HL-60/S4 treated with phorbol 12-myristate 13-acetate at 8.2 ng/mL for 4 days and 3 days (cell line): ENCODE results near the gene ERGIC1.
"Not testable (repeated sequence)": the region's sequence is repeated elsewhere in the genome, so short reads cannot be mapped to it uniquely, and the experiment has no call there.

Experiments used
- in situ Hi-C: fragments of 300-500 bp; cut with MboI; formaldehyde crosslinking; loops from 2 replicates; pipeline ENCODE4 v1.15.0; 2022; ENCODE audit warnings: low sequenced_read_pairs

The ERGIC1 gene, protein sequence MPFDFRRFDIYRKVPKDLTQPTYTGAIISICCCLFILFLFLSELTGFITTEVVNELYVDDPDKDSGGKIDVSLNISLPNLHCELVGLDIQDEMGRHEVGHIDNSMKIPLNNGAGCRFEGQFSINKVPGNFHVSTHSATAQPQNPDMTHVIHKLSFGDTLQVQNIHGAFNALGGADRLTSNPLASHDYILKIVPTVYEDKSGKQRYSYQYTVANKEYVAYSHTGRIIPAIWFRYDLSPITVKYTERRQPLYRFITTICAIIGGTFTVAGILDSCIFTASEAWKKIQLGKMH

GRCh38 chr5:172833686-172834414 lies at the start of gene ERGIC1:
Gene ERGIC1 (plus strand): TSS chr5:172834251. CDS start chr5:172834414, 163 bp downstream.
- in situ Hi-C loops: no loop called here

- in situ Hi-C loops: no loop called here
Measured at GRCh38 chr5:172785429-172786088, 48.5 kb upstream of the ERGIC1 start.

- in situ Hi-C loops: no loop called here
Measured at GRCh38 chr5:172786736-172787462, 47.2 kb upstream of the ERGIC1 start.

- in situ Hi-C loops: not testable (repeated sequence)
Measured at GRCh38 chr5:172787538-172787937, 46.5 kb upstream of the ERGIC1 start.

DNA sequence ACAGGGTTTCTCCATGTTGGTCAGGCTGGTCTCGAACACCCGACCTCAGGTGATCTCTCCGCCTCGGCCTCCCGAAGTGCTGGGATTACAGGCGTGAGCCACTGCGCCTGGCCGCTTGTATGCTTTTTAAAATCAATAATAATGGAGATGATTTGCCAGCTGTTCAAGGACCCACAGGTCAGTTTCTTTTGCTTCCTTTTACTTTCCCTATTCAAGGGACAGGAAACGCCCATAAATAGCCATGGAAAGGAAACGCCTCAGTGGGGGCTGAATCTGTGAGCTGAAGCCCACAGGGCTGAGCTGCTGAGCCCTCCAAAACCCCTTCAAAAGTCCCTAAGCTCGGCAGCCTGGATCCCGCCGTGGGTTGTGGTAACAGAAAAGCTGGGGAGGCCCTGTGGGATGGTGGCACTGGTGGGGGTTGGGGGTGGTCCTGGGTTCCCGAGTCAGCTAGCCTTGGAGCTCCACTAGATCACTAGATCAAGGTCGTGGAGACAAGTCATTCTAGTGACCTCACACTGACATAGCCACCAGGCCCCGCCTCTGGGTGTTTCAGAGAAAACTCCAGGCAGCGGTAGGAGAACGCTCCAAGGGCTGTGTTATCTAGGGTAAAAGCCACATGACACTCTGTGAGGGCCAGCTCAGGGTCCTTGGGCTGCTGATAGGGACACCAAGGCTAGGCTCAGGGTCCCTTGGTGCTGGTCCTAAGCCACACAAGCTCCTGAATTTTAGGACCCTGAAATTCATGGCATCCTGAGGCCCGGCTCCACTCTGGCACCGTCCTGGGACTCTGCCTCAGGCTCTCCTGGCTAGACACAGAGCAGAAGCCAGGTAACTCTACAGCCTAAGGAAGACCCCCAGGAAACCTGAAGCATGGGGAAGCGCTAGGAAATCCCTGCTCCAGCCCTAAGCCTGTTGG lies 45.0 kb upstream of the ERGIC1 start:
- in situ Hi-C loops: no loop called here

DNA sequence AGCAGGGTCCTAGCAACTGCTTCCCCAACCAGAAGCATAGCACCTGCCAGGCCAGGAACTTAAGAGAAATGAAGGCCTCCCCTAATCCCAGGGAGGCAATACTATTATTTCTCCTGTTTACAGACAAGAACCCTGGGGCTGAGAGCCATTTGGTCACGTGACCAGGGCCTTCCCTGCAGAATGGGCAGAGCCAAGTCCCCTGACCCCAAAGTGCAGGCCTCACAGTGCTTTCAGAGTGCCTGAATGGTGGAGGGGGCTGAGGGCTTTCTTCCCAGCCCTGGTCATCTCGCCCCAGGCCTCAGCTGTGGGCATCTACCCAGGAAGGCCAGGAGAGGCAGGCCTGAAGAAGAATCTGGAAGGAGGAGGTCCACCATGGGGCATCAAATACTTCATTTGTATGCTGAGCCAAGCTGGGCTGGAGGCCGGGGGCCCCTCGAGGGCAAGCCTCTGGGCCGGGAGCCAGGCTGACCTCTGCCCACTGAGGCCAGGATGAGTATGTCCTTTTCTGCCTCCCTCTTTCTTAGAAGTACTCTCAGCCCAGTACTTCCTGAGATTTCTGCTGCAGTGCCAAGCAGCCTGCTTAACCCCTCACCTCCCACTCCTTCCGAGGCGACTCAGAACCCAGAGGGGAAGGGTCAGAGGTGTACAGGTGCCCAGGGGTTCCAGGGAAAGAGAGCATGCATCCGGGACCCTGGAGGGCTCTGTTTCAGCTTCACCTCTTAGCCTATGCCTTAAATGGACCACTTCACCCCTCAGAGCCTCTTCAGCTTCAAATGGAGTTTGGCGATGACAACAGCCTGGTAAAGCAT lies 44.2 kb upstream of the ERGIC1 start:
- in situ Hi-C loops: no loop called here

- in situ Hi-C loops: no loop called here
Measured at GRCh38 chr5:172790496-172790889, 43.6 kb upstream of the ERGIC1 start.

GRCh38 chr5:172791286-172791685 lies 42.8 kb upstream of the ERGIC1 start:
- in situ Hi-C loops: no loop called here

DNA sequence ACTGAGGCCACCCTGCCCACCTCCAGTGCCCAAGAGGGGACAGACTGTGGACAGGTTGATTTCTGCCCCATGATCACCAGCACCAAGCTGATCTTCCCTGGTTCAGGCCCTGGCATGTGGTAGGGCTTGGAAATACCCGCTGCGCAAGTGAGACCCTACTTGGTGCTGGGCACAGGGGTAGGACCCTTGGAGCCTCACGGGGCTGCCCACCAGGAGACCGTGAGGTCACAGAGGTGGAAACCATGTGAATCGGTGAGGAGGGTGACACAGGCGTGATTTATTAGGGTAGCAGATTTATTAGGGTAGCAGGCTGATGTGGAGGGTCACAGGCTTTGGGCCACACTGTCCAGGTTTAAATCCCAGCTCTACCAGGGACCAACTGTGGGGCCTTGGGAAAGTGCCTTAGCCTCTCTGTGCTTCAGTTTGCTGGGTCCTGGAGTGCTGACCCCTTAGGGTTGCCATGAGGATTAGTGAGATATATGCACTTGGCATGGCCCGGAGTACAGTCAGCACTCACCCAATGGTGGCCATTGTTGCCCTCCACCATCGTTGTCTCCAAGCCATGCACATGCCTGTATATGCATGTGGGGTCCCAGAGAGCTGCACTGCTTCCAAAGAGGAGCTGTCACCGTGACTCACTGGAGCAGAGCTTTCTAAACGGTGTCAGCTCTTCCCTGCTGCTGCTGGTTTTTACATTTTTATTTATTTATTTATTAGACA lies 42.2 kb upstream of the ERGIC1 start:
- in situ Hi-C loops: no loop called here

DNA sequence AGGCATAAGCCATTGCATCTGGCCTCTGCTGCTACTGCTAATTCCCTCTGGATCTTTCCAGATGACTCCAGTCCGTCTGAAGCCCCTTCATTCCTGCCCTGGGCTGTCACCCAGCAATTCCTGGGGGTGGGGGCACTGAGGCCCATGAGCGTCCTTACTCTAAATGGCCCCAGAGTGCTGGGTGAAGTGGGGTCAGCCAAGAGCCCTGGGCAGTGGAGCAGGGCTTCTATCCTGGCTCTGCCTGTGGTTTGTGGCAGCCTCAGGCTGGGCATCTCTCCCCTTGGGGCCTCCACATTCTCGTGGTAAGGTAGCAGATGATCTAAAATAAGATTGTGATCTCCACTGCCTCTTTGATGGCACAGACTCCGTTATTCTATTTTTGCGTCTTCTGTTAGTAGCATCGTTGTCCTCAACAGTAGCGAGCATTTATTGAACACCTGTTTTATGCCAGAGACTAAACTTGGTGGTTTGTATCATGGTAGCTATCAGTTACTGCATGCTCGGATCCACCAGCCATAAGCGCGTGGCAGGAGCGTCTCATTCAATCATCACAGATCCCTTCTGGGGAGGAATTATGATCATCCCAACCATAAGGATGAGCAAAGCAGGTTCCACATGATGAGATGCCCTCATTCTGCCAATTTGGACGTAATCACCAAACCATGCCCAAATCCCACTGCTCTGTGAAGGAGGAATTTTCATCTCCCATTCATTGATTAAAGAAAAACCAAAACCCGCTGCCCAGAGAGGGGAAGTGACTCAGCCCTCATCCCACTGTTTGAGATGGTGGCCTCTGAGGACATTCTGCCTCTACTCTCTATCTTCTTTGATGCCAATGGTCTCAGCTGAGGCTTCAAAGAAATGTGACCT lies 41.1 kb upstream of the ERGIC1 start:
- in situ Hi-C loops: no loop called here

DNA sequence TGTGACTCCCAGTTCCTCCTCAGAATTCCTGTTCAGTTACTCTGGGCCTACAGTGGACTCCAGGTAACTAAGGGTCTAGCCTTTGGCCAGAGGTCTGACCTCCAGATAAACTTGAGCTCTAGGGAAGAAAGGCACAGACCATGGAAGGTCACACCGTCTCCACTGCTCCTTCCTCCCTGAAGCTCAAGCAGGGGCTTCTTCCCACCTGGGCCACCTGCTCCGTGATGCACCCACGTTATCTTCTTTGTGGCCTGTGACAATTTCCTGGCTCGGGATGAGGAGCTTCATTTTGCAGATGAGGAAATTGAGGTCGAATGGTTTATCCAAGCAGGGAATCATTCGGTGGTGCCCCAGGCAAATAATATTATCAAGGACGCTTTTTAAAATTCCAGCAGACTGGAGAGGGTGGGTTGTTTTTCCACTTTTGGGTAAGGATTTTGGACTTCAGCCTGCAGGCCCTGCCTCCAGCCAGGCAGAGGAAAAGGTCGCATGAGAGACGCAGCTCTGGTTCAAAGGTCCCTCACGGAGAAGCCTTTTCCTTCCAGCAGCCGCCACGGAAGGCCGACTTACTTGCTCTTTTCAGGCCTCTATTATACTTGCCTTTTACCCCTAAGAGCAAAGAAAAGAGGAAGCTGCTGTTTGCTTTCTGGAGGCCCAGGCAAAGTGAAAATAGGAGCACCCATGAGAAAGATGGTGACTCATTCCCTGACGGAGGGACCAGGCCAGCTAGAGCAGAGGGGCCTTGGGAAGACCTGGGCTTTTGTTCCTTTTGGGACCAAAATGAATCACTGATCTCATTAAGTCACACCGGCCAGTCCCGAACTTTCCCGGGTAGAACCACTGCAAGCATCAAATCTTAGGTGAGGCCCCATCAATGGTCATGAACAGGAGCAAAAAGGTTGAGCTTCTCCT lies 40.2 kb upstream of the ERGIC1 start:
- in situ Hi-C loops: no loop called here

DNA sequence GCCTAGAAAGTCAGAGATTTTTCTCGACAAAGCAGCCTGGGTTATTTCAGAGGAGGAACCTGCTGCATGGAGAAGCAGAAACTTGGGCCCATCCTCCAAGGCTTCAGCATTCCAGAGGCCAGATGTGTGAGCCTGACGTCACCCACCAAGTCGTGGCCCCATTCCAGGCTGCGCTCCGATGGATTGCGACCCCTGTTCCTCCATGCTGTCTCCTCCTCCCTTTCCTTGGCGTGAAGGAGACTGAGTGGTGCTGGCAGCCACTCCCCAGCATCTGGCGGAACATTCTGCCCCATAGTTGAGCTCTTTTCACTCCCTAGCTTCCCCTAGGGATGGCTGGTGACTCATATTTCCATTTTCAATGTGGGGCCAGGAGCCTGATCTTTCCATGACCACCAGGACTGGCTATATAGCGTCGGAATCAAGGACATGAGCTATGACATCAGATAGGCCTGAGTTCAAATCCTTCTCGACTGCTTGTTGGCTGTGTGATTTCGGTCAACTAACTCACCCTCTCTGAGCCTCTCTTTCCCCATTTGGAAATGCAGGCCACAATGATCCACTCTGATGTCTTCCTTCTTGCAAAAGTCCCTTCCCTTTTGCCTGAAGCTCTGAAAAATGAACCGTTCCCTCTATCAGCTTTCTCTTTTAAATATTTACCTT lies 38.6 kb upstream of the ERGIC1 start:
- in situ Hi-C loops: no loop called here

DNA sequence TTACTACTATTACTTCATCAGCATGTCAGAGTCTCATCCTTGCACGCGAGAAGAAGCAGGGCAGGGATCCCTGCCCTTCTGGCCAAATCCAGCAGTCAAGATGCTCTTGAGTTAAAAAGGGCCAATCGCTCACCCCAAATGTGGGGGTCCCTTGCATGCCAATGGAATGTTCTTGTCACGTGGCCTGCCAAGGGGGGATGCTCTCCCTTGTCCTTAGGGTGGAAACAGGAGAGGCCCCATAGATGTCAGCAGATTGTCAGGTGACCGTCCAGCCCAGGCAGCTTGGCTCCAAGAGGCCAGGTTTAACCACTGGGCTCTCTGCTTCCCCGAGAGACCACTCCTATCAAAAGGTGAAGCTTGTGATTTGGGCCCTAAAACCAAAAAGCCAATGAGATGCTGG lies 37.7 kb upstream of the ERGIC1 start:
- in situ Hi-C loops: no loop called here

GRCh38 chr5:172797771-172798191 lies 36.3 kb upstream of the ERGIC1 start:
- in situ Hi-C loops: no loop called here

DNA sequence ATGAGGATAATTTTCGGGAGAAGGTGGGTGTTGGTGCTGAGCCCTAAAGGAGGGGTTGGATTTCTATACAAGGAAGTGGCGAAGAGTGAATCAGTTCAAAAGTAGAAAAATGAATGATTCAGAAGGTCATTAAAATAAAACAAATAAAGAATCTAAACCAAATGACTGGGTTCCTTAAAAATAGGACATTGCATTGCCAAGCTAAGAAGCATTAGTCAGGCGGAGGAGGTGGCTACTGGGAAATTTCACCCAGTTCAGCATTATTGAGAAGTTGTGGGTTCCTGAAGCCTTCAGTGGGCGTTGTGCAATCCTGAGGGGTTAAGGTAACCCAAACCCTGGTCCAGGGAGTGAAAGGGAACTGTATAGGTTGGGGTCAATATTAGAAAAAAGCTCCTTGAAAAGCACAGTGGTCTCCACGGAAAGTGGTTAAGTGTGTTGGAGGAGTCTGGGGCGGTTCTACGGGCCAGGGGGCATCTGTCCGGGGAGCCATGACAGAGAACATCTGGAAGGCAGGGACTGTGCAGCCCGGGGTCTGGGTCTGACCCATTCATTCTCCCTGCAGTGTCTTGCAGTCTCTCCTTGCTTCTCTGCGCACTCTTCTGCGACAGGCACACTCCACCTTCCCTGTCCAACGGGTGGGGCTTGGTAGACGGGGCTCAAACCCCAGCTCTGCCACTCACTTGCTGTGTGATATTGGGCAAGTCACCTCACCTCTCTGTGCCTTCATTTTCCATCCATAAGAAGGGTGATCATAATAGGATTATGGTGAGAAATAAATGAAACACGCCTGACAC lies 35.4 kb upstream of the ERGIC1 start:
- in situ Hi-C loops: no loop called here
